Ishikawa (cell line): ENCODE results near the gene BID.

Source experiments
- CEBPB ChIP-seq: IDR thresholded peaks from 2 replicates; pipeline ENCODE4 v1.6.1; 2012
- FOXM1 ChIP-seq: IDR thresholded peaks from 2 replicates; pipeline ENCODE4 v1.6.1; 2012; ENCODE audit warnings: low read depth, borderline replicate concordance
- RAD21 ChIP-seq: IDR thresholded peaks from 2 replicates; pipeline ENCODE4 v1.6.1; 2012; ENCODE audit warnings: low read depth
- TCF12 ChIP-seq: IDR thresholded peaks from 2 replicates; pipeline ENCODE4 v1.6.1; 2012; ENCODE audit warnings: low read depth
- TEAD4 ChIP-seq: IDR thresholded peaks from 2 replicates; pipeline ENCODE4 v1.6.1; 2012
- TF ChIP-seq, protein P1 (sequence below): IDR thresholded peaks from 2 replicates; pipeline ENCODE4 v1.6.1; 2012; ENCODE audit warnings: low read depth, mild to moderate bottlenecking

DNA sequence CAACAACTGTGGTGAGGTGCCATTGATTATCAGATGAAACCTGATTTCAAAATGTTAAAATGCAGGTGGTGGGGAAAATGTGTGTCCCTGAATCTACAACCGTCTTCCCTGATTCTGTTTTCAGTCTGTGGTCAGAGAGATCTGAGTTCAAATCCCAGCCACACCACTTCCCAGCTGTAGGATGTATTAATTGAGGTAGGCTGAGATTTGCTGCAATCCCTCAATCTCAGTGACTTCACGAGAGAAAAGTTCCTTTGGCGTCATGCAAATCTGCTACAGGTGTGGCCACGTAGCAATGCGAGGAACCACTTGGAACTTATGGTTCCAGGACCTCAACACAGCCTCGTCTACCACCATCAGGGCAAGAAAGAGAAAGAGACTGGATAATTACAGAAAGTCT is 79.5 kb downstream of the BID start:
- TF ChIP-seq, protein P1, sequence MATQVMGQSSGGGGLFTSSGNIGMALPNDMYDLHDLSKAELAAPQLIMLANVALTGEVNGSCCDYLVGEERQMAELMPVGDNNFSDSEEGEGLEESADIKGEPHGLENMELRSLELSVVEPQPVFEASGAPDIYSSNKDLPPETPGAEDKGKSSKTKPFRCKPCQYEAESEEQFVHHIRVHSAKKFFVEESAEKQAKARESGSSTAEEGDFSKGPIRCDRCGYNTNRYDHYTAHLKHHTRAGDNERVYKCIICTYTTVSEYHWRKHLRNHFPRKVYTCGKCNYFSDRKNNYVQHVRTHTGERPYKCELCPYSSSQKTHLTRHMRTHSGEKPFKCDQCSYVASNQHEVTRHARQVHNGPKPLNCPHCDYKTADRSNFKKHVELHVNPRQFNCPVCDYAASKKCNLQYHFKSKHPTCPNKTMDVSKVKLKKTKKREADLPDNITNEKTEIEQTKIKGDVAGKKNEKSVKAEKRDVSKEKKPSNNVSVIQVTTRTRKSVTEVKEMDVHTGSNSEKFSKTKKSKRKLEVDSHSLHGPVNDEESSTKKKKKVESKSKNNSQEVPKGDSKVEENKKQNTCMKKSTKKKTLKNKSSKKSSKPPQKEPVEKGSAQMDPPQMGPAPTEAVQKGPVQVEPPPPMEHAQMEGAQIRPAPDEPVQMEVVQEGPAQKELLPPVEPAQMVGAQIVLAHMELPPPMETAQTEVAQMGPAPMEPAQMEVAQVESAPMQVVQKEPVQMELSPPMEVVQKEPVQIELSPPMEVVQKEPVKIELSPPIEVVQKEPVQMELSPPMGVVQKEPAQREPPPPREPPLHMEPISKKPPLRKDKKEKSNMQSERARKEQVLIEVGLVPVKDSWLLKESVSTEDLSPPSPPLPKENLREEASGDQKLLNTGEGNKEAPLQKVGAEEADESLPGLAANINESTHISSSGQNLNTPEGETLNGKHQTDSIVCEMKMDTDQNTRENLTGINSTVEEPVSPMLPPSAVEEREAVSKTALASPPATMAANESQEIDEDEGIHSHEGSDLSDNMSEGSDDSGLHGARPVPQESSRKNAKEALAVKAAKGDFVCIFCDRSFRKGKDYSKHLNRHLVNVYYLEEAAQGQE, result no peak
- TF ChIP-seq TCF12 (no peak), CEBPB (no peak), FOXM1 (no peak), TEAD4 (no peak), RAD21 (no peak)
